Breast epithelium (tissue), 3 donors: ENCODE measurements around the gene TNNI3.

Source experiments
- CTCF ChIP-seq, 3 donors: fragments of 450-650 bp; IDR thresholded peaks; one replicate each; pipeline ENCODE4 v1.5.1; 2016 to 2017; ENCODE audit warnings: antibody characterized with exemption in 3 of 3, mild to moderate bottlenecking in 3 of 3, moderate library complexity in 3 of 3
- POLR2A ChIP-seq: fragments of 450-650 bp; IDR thresholded peaks from one replicate; pipeline ENCODE4 v1.6.1; 2016; ENCODE audit warnings: antibody characterized with exemption, mild to moderate bottlenecking, moderate library complexity
- POLR2AphosphoS5 ChIP-seq, 3 donors: sonication (generic); formaldehyde crosslinking; IDR thresholded peaks; one replicate each; pipeline ENCODE4 v1.6.1; 2017; ENCODE audit warnings: antibody characterized with exemption in 3 of 3

DNA sequence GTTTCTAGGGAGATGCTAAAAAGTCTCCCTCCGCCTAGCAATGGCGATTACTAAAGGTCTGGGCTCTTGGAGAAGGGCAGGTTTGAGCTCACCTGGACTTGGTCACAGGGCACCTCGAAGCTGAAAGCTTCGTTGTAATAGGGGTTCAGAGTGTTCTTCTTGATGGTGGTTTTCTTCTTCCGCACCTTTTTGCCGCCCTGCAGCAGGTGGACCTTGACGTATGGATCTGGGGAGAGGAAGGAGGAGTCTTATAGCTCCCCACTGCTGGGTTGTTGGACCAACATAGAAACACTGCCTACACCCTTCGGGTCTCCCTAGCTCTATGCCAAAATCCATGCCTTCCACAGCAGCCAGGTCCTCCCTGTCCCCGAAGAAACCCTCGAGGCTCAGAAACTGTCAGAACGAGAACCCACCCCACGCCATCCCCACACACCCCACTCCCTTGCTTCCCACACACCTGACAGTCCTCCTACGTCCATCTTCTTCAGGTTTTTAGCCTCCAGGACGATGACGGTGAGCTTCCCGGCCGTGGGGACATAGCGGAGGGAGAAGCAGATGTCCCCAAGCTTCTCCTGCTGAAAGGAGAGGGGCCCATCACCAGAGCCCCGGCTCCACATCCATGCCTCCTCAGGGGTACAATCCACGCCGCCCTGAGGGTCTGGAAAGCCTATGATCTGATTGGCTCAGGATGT is 17.0 kb upstream of the TNNI3 start:
- TF ChIP-seq CTCF (IDR thresholded peaks at IDR 0.05) (no peak), POLR2A (no peak), POLR2AphosphoS5 (IDR thresholded peaks at IDR 0.05) (no peak)
